RPMI7951 (cell line): ENCODE data around the gene CAVIN3. TPM values are rescaled to one million over a fixed set of nuclear protein-coding genes. Genes with fewer than 3 reads are reported as not detected.

Experiments used
- DNase-seq: peaks from one replicate; pipeline ENCODE4 v3.0.0-alpha.2; 2012; ENCODE audit warnings: low read depth
- total RNA-seq: library from RNA; depleted of rRNA; stranded (reverse); fragments of >200 nt; shearing (Covaris generic); gene quantifications from 2 replicates; pipeline ENCODE4 v1.2.3, GENCODE V29; 2014; rRNA removed

The CAVIN3 gene
- total RNA-seq, 1 experiment from 2014 or later, result 200 TPM

DNA sequence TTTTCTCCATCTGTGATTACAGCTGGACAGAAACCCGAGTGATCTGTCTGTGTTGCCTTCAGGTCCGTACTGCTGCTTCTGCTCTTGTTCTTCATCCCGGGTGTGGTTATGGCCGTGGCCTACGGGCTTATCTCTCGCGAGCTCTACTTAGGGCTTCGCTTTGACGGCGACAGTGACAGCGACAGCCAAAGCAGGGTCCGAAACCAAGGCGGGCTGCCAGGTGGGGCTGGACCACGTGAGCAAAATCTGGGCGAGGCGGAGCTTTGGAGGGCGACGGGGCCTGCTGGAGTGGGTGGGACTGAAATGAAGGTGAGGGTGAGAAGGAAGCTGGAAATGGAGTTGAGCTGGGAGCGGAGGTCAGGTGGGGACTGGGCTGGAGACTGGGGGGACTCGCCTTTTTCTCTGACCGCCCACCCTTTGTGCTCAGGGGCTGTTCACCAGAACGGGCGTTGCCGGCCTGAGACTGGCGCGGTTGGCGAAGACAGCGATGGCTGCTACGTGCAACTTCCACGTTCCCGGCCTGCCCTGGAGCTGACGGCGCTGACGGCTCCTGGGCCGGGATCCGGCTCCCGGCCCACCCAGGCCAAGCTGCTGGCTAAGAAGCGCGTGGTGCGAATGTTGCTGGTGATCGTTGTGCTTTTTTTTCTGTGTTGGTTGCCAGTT is 49.6 kb downstream of the CAVIN3 start:
- DNase-seq, result no peak

DNA sequence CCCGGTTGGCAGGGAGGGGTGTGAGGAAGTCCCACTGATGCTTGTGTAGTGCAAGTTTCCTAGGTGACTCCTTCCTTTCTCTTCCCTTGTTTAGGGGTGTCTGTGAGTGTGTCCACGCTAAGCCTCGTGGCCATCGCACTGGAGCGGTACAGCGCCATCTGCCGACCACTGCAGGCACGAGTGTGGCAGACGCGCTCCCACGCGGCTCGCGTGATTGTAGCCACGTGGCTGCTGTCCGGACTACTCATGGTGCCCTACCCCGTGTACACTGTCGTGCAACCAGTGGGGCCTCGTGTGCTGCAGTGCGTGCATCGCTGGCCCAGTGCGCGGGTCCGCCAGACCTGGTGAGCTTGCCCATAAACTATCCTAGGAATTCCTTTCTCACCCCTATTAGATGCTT is 50.3 kb downstream of the CAVIN3 start:
- DNase-seq, result no peak

Other genes with a start within 250 kb of the CAVIN3 start
- not detected in 2 replicates for gene OR56B4, start 212.8 kb downstream of the CAVIN3 start, total RNA-seq
- gene OR52B2, start 150.2 kb downstream of the CAVIN3 start, total RNA-seq, result not detected in 2 replicates
- gene OR52W1, start 121.3 kb downstream of the CAVIN3 start, total RNA-seq, result not detected in 2 replicates
- gene C11orf42, start 114.9 kb downstream of the CAVIN3 start, total RNA-seq, result not detected in 2 replicates
- 4.8 and 6.4 TPM in 2 replicates for gene FHIP1B, start 85.9 kb downstream of the CAVIN3 start, total RNA-seq
- not detected in 2 replicates for gene CNGA4, start 81.4 kb downstream of the CAVIN3 start, total RNA-seq
- not detected in 2 replicates for gene CCKBR, start 60.7 kb downstream of the CAVIN3 start, total RNA-seq
- gene SMPD1, start 70.0 kb upstream of the CAVIN3 start, total RNA-seq, result 40.0 and 45.3 TPM in 2 replicates
- gene APBB1, start 98.6 kb upstream of the CAVIN3 start, total RNA-seq, result 17.3 and 22.1 TPM in 2 replicates
- gene HPX, start 120.5 kb upstream of the CAVIN3 start, total RNA-seq, result 0.48 TPM in 1 of 2 replicates, not detected in the other
- 11.3 and 12.2 TPM in 2 replicates for gene TRIM3, start 153.4 kb upstream of the CAVIN3 start, total RNA-seq
- 52.5 and 54.5 TPM in 2 replicates for gene ARFIP2, start 160.8 kb upstream of the CAVIN3 start, total RNA-seq
- gene TIMM10B, start 161.0 kb upstream of the CAVIN3 start, total RNA-seq, result 26.2 and 30.7 TPM in 2 replicates
- gene DNHD1, start 176.8 kb upstream of the CAVIN3 start, total RNA-seq, result 1.5 and 1.7 TPM in 2 replicates